Spinal cord (tissue), 10 donors: Measurements from ENCODE around the gene TCF7L1. TPM values are rescaled to one million over a fixed set of nuclear protein-coding genes. Genes with fewer than 3 reads are reported as not detected.

Source experiments
- DNase-seq, 6 donors: peaks; one replicate each; pipeline versions ENCODE4 v3.0.0 to v3.0.0-alpha.2; 2013 to 2015; ENCODE audit warnings: low spot score in 6 of 6, low read depth in 4 of 6
- H3K27ac ChIP-seq: one replicate; pipeline ENCODE4 v1.5.1; 2013; ENCODE audit warnings: low read depth, low read length, control low read depth
- H3K27me3 ChIP-seq: one replicate; pipeline ENCODE4 v1.6.1; 2013; ENCODE audit warnings: low read length; ENCODE audit not compliant: control insufficient read depth, insufficient read depth
- H3K36me3 ChIP-seq: one replicate; pipeline ENCODE4 v1.6.1; 2013; ENCODE audit warnings: low read length; ENCODE audit not compliant: control insufficient read depth, insufficient read depth
- H3K4me1 ChIP-seq: one replicate; pipeline ENCODE4 v1.6.1; 2013; ENCODE audit warnings: low read length; ENCODE audit not compliant: control insufficient read depth, insufficient read depth
- H3K4me3 ChIP-seq: one replicate; pipeline ENCODE4 v1.5.1; 2013; ENCODE audit warnings: low read depth, low read length, control low read depth
- H3K9me3 ChIP-seq: one replicate; pipeline ENCODE4 v1.6.1; 2013; ENCODE audit warnings: low read length; ENCODE audit not compliant: control insufficient read depth, insufficient read depth
- WGBS: methylation state at CpG from one replicate; pipeline ENCODE4 v1.1.5; 2013; ENCODE audit warnings: missing lambda C conversion rate; ENCODE audit not compliant: insufficient coverage; 5-methylcytosine and 5-hydroxymethylcytosine counted together
- polyA plus RNA-seq, 2 donors: library from polyadenylated mRNA; unstranded; fragments of 120-200 nt; gene quantifications; one replicate each; pipeline ENCODE4 v1.2.1, GENCODE V29; 2013; ENCODE audit not compliant: insufficient read length in 2 of 2
- total RNA-seq, 2 donors: library from RNA; depleted of rRNA in 1 of 2; stranded (reverse); fragments of 120-200 nt in 1 of 2; fragments of >200 nt in 1 of 2; gene quantifications; one replicate each; pipeline versions ENCODE4 v1.2.3 to v1.2.4, GENCODE V29; 2013 to 2014
- donor health status: healthy.

TCF7L1 gene
- total and polyA plus RNA-seq, 4 donors, result 3.4 to 41.9 (median 19.9) TPM

GRCh38 chr2:85291425-85292023, 158.3 kb downstream of the TCF7L1 start:
- Histone ChIP-seq H3K36me3 (no peaks in the 10 kb centered on the region), H3K4me1 (no peaks in the 10 kb centered on the region), H3K4me3 (no peak overlapping the region), H3K27ac (no peak overlapping the region), H3K27me3 (no peaks in the 10 kb centered on the region), H3K9me3 (no peaks in the 10 kb centered on the region)
- DNase-seq, result no peak
- WGBS, result no CpG with 5 or more reads among the region's 4 CpGs

DNA sequence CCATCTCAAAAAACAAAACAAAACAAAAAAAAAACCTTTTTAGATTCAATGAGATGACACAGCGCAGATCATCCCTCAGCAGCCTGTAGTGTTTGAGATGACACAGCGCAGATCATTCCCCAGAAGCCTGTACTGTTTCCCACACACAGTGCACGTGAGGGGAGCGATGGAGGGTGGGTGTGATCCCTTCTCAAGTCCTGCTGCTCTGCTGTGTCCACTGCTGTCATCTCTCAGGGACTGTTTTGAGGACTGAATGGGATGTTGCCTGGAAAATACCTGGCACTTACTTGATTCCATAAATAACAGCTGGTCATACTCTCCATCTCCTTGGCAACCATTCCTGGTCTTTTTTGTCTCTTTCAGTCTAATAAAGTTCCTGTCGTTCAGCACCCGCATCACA, 168.9 kb downstream of the TCF7L1 start:
- DNase-seq, result peak in 1 of 6 donors; percentile 32
- Histone ChIP-seq H3K9me3 (no peaks in the 10 kb centered on the region), H3K27ac (no peak overlapping the region), H3K36me3 (peaks cover 47% of the 10 kb centered on the region), H3K27me3 (no peaks in the 10 kb centered on the region), H3K4me3 (no peak overlapping the region), H3K4me1 (no peaks in the 10 kb centered on the region)
- WGBS, result 58% methylated on average over 2 of the region's 6 CpGs

DNA sequence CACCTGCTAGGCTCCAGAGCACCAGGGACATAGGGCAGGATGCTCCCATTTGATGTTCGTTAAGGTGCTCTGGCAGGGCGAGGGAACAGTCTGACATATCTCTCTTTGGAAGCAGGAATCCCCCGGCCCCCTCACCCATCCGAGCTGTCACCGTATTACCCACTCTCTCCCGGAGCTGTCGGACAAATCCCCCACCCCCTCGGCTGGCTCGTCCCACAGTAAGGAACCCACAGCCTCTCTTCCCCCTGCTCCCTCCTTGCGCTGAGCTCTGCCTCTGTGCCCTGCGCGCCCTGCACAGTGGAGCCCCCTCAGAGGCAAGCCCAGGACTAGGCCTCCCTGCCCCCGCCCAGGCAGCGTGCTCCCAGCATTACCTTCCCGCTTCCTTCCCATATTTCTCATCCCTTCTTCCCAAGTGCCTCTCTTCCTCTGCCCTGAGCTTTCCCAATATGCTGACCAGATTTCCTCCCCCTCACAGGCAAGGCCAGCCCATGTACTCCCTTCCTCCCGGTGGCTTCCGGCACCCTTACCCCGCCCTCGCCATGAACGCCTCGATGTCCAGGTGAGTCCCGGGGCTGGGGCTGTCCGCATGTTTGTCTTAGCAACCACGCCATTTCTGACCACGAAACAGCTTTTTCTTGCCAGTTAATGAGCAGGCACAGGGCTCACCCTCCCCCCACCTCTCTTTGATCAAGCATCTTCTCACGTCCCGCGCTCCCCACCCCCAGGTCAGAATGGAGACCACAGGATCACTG, 170.8 kb downstream of the TCF7L1 start:
- WGBS, result 93% methylated on average over 28 of the region's 28 CpGs
- Histone ChIP-seq H3K4me3 (no peak overlapping the region), H3K36me3 (peaks cover 62% of the 10 kb centered on the region), H3K4me1 (peaks cover 6% of the 10 kb centered on the region), H3K27ac (no peak overlapping the region), H3K27me3 (no peaks in the 10 kb centered on the region), H3K9me3 (no peaks in the 10 kb centered on the region)
- no peak for DNase-seq

- Histone ChIP-seq H3K27ac (no peak overlapping the region), H3K36me3 (peaks cover 68% of the 10 kb centered on the region)
- 67% methylated on average over 3 of the region's 9 CpGs for WGBS
These were observed 174.3 kb downstream of the TCF7L1 start for GRCh38 chr2:85307527-85307897.

DNA sequence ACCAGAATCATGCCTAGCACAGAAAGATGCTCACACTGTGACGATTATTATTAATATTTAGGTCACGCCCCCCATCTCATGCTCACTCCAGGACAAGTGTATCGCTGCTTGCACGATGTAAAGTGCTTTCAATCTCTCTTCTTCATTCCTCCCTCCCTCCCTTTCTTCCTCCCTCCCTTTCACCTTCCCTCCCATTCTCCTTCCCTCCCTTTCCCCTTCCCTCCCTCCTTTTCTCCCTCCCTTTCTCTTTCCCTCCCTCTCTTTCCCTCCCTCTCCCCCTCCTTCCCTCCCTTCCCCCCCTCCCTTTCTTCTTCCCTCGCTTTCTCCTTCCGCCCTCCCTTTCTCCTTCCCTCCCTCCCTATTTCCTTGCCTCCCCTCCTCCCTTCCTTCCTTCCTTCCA, 175.0 kb downstream of the TCF7L1 start:
- no peak overlapping the region for H3K27ac ChIP-seq
- H3K4me3 ChIP-seq, result no peak overlapping the region
- peaks cover 62% of the 10 kb centered on the region for H3K36me3 ChIP-seq
- no peaks in the 10 kb centered on the region for H3K9me3 ChIP-seq
- 97% methylated on average over 3 of the region's 6 CpGs for WGBS
- H3K27me3 ChIP-seq, result no peaks in the 10 kb centered on the region
- peaks cover 18% of the 10 kb centered on the region for H3K4me1 ChIP-seq
- no peak for DNase-seq

More at GRCh38 chr2:85307527-85307897, 174.3 kb downstream of the TCF7L1 start:
- no peak for DNase-seq
- Histone ChIP-seq H3K9me3 (no peaks in the 10 kb centered on the region), H3K27me3 (no peaks in the 10 kb centered on the region), H3K4me3 (no peak overlapping the region), H3K4me1 (peaks cover 18% of the 10 kb centered on the region)

- H3K4me3 ChIP-seq, result no peak overlapping the region
- H3K27ac ChIP-seq, result peak overlapping the region; percentile 16
- 39% methylated on average over 13 of the region's 15 CpGs for WGBS
- H3K27me3 ChIP-seq, result no peaks in the 10 kb centered on the region
- DNase-seq, result peak in 3 of 6 donors; percentile 45 to 86 (median 62)
- H3K36me3 ChIP-seq, result peaks cover 63% of the 10 kb centered on the region
- no peaks in the 10 kb centered on the region for H3K9me3 ChIP-seq
- peaks cover 18% of the 10 kb centered on the region for H3K4me1 ChIP-seq
These were observed 175.8 kb downstream of the TCF7L1 start for GRCh38 chr2:85308896-85309555.

- H3K9me3 ChIP-seq, result no peaks in the 10 kb centered on the region
- peaks cover 18% of the 10 kb centered on the region for H3K4me1 ChIP-seq
- H3K27me3 ChIP-seq, result no peaks in the 10 kb centered on the region
- no peak overlapping the region for H3K4me3 ChIP-seq
- H3K27ac ChIP-seq, result no peak overlapping the region
- WGBS, result 55% methylated on average over 18 of the region's 19 CpGs
- DNase-seq, result peak in 1 of 6 donors; percentile 60
- H3K36me3 ChIP-seq, result peaks cover 63% of the 10 kb centered on the region
These were observed 176.6 kb downstream of the TCF7L1 start for GRCh38 chr2:85309699-85310321.

- H3K4me1 ChIP-seq, result peaks cover 18% of the 10 kb centered on the region
- H3K36me3 ChIP-seq, result peaks cover 63% of the 10 kb centered on the region
- H3K27me3 ChIP-seq, result no peaks in the 10 kb centered on the region
- no peaks in the 10 kb centered on the region for H3K9me3 ChIP-seq
- H3K4me3 ChIP-seq, result no peak overlapping the region
- 72% methylated on average over 2 of the region's 3 CpGs for WGBS
- no peak for DNase-seq
- H3K27ac ChIP-seq, result no peak overlapping the region
These were observed 177.1 kb downstream of the TCF7L1 start for GRCh38 chr2:85310330-85310729.

- 77% methylated on average over 4 of the region's 7 CpGs for WGBS
- H3K9me3 ChIP-seq, result no peaks in the 10 kb centered on the region
- H3K27me3 ChIP-seq, result no peaks in the 10 kb centered on the region
- no peak for DNase-seq
- H3K36me3 ChIP-seq, result peaks cover 54% of the 10 kb centered on the region
- H3K4me1 ChIP-seq, result peaks cover 18% of the 10 kb centered on the region
- H3K27ac ChIP-seq, result no peak overlapping the region
- H3K4me3 ChIP-seq, result no peak overlapping the region
These were observed 179.2 kb downstream of the TCF7L1 start for GRCh38 chr2:85312404-85312803.
